ENCODE results near the gene OR9I1.

DNA sequence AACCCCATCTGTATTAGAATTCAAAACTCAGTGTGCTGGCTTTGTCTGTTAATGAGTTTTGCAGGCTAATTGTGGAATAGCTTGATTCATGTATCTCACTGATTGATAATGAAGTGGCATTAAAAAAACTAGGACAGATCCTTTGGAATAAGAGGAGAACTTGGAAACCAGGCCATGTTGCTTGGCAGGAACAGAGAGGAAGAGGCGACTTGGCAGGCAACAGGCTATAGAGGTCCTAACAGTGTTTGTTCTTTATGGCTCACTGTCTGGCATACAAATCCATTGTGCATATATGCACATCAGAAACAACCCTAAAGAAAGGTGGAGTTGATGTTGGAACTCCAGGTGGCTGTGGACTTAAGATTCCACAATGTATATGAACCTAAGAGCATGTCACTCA, 17.4 kb upstream of the OR9I1 start:
- TF ChIP-seq, protein P1, sequence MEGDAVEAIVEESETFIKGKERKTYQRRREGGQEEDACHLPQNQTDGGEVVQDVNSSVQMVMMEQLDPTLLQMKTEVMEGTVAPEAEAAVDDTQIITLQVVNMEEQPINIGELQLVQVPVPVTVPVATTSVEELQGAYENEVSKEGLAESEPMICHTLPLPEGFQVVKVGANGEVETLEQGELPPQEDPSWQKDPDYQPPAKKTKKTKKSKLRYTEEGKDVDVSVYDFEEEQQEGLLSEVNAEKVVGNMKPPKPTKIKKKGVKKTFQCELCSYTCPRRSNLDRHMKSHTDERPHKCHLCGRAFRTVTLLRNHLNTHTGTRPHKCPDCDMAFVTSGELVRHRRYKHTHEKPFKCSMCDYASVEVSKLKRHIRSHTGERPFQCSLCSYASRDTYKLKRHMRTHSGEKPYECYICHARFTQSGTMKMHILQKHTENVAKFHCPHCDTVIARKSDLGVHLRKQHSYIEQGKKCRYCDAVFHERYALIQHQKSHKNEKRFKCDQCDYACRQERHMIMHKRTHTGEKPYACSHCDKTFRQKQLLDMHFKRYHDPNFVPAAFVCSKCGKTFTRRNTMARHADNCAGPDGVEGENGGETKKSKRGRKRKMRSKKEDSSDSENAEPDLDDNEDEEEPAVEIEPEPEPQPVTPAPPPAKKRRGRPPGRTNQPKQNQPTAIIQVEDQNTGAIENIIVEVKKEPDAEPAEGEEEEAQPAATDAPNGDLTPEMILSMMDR (IDR thresholded peaks at IDR 0.05), result no peak
- TF ChIP-seq POLR2A (IDR thresholded peaks at IDR 0.05), result no peak

Measured in adrenal gland (tissue), 5 donors.